ENCODE data around the gene DUS3L. TPM values are rescaled to one million over a fixed set of nuclear protein-coding genes. Genes with fewer than 3 reads are reported as not detected.
A peak's percentile ranks its signal among the peaks of the same experiment; 100 is the strongest.

The DUS3L gene
- total RNA-seq, 4 donors from 2014 or later: 27.4 to 132 (median 30.4) TPM

GRCh38 chr19:5803752-5804515 lies 13.0 kb upstream of the DUS3L start:
- DNase-seq (ENCODE audit: low spot score): peak; percentile 70
- peak in 2 of 3 donors; percentile 42 to 67 for TF ChIP-seq CTCF (IDR thresholded peaks at IDR 0.05)
- ATAC-seq (ENCODE audit: low FRiP score): peak; percentile 88

GRCh38 chr19:5803441-5803751 lies 12.4 kb upstream of the DUS3L start:
- no peak for ATAC-seq (ENCODE audit: low FRiP score)
- no peak for DNase-seq (ENCODE audit: low spot score)
- TF ChIP-seq CTCF (IDR thresholded peaks at IDR 0.05): no peak

GRCh38 chr19:5801796-5802619 lies 11.0 kb upstream of the DUS3L start:
- DNase-seq (ENCODE audit: low spot score) (no peak), ATAC-seq (ENCODE audit: low FRiP score) (no peak)
- no peak for TF ChIP-seq CTCF (IDR thresholded peaks at IDR 0.05)

GRCh38 chr19:5800361-5801270 lies 9.7 kb upstream of the DUS3L start:
- DNase-seq (ENCODE audit: low spot score) (no peak), ATAC-seq (ENCODE audit: low FRiP score) (no peak)
- no peak for TF ChIP-seq CTCF (IDR thresholded peaks at IDR 0.05)

GRCh38 chr19:5799247-5800241 lies 8.6 kb upstream of the DUS3L start:
- no peak for TF ChIP-seq CTCF (IDR thresholded peaks at IDR 0.05)
- ATAC-seq (ENCODE audit: low FRiP score) (no peak), DNase-seq (ENCODE audit: low spot score) (no peak)

- no peak for TF ChIP-seq CTCF (IDR thresholded peaks at IDR 0.05)
- no peak for DNase-seq (ENCODE audit: low spot score)
- ATAC-seq (ENCODE audit: low FRiP score): no peak
Measured at GRCh38 chr19:5798244-5798643, 7.3 kb upstream of the DUS3L start.

All from omental fat pad (tissue), 4 donors.